Measurements from ENCODE around the gene KCNE5.
"Not testable (repeated sequence)": the region's sequence is repeated elsewhere in the genome, so short reads cannot be mapped to it uniquely, and the experiment has no call there.

Gene KCNE5

GRCh38 chrX:109624641-109625616, at the start of gene KCNE5:
KCNE5 (minus strand) TSS chrX:109625172; CDS start chrX:109625020, 152 bp downstream.
- H3K4me3 ChIP-seq (ENCODE audit: low read depth, low read length) = no peak within 1 kb of the TSS
- no peak for TF ChIP-seq CTCF (IDR thresholded peaks at IDR 0.05; ENCODE audit: insufficient read depth, low read length, missing control alignments)
- ChIA-PET CTCF (interaction anchor here (1.6 to 9.4 kb wide), 2 partner anchors 9 to 139 kb away, joined by 7 to 54 read pairs; no protein-coding TSS in a partner anchor), POLR2A (no interaction called here)
- no peak for DNase-seq (ENCODE audit: low read depth, low spot score)

- no peak for DNase-seq (ENCODE audit: low read depth, low spot score)
- POLR2A ChIA-PET = no interaction called here
- H3K4me3 ChIP-seq (ENCODE audit: low read depth, low read length) = no peak overlapping the region
- TF ChIP-seq CTCF (IDR thresholded peaks at IDR 0.05; ENCODE audit: insufficient read depth, low read length, missing control alignments) = no peak
- CTCF ChIA-PET = interaction anchor here (1.9 kb wide), 1 partner anchor 219 kb away, joined by 6 read pairs; no protein-coding TSS in a partner anchor
These were observed 47.3 kb upstream of the KCNE5 start for GRCh38 chrX:109672239-109672638.

- DNase-seq (ENCODE audit: low read depth, low spot score); CTCF ChIA-PET; POLR2A ChIA-PET; H3K4me3 ChIP-seq (ENCODE audit: low read depth, low read length): not testable (repeated sequence)
These were observed 46.2 kb upstream of the KCNE5 start for GRCh38 chrX:109671170-109671569.

GRCh38 chrX:109667986-109668385, 43.0 kb upstream of the KCNE5 start:
- DNase-seq (ENCODE audit: low read depth, low spot score) = no peak
- H3K4me3 ChIP-seq (ENCODE audit: low read depth, low read length) = no peak overlapping the region
- ChIA-PET CTCF (interaction anchor here (1.7 kb wide), 1 partner anchor 45 kb away, joined by 6 read pairs; no protein-coding TSS in a partner anchor), POLR2A (no interaction called here)
- TF ChIP-seq CTCF (IDR thresholded peaks at IDR 0.05; ENCODE audit: insufficient read depth, low read length, missing control alignments) = no peak

- no peak for TF ChIP-seq CTCF (IDR thresholded peaks at IDR 0.05; ENCODE audit: insufficient read depth, low read length, missing control alignments)
- DNase-seq (ENCODE audit: low read depth, low spot score) = no peak
- CTCF ChIA-PET = interaction anchor here (0.7 to 1.2 kb wide), 2 partner anchors 230 kb away, joined by 3 to 4 read pairs; no protein-coding TSS in a partner anchor
- no peak overlapping the region for H3K4me3 ChIP-seq (ENCODE audit: low read depth, low read length)
- POLR2A ChIA-PET = no interaction called here
These were observed 35.6 kb upstream of the KCNE5 start for GRCh38 chrX:109660435-109661143.

GRCh38 chrX:109658391-109658790, 33.4 kb upstream of the KCNE5 start:
- POLR2A ChIA-PET = no interaction called here

GRCh38 chrX:109657364-109657763, 32.4 kb upstream of the KCNE5 start:
- DNase-seq (ENCODE audit: low read depth, low spot score); POLR2A ChIA-PET; CTCF ChIA-PET; H3K4me3 ChIP-seq (ENCODE audit: low read depth, low read length): not testable (repeated sequence)

More at GRCh38 chrX:109658391-109658790, 33.4 kb upstream of the KCNE5 start:
- CTCF ChIA-PET = no interaction called here
- TF ChIP-seq CTCF (IDR thresholded peaks at IDR 0.05; ENCODE audit: insufficient read depth, low read length, missing control alignments) = no peak
- no peak for DNase-seq (ENCODE audit: low read depth, low spot score)
- no peak overlapping the region for H3K4me3 ChIP-seq (ENCODE audit: low read depth, low read length)
